GM18507 (cell line): ENCODE data around the gene ZNF668.

Source experiments
- DNase-seq: peaks from one replicate; pipeline ENCODE4 v3.0.0; 2011; ENCODE audit warnings: low read depth; ENCODE audit not compliant: insufficient read length; ENCODE audit errors: extremely low spot score
- FAIRE-seq: peaks from 2 replicates; lab custom pipeline; 2011; peaks lifted over from hg19 to GRCh38; lab: Jason Lieb, UNC

ZNF668 gene

GRCh38 chr16:31063843-31064611 lies 10.0 kb downstream of the ZNF668 start:
- no peak for FAIRE-seq
- no peak for DNase-seq

GRCh38 chr16:31063495-31063842 lies 10.6 kb downstream of the ZNF668 start:
- DNase-seq (no peak), FAIRE-seq (no peak)

GRCh38 chr16:31061813-31062440 lies 12.1 kb downstream of the ZNF668 start:
- FAIRE-seq: no peak
- DNase-seq: no peak

- DNase-seq (no peak), FAIRE-seq (no peak)
Observed at GRCh38 chr16:31061126-31061812, 12.8 kb downstream of the ZNF668 start.

GRCh38 chr16:31055613-31056012 lies 18.4 kb downstream of the ZNF668 start:
- no peak for DNase-seq
- no peak for FAIRE-seq

- no peak for DNase-seq
- FAIRE-seq: no peak
Observed at GRCh38 chr16:31052114-31052513, 21.9 kb downstream of the ZNF668 start.

GRCh38 chr16:31050280-31051030 lies 23.6 kb downstream of the ZNF668 start:
- FAIRE-seq: no peak
- no peak for DNase-seq

GRCh38 chr16:31043898-31044481 lies 30.1 kb downstream of the ZNF668 start:
- FAIRE-seq (no peak), DNase-seq (no peak)

GRCh38 chr16:31043352-31043751 lies 30.7 kb downstream of the ZNF668 start:
- DNase-seq (no peak), FAIRE-seq (no peak)

- DNase-seq (no peak), FAIRE-seq (no peak)
Observed at GRCh38 chr16:31042866-31043265, 31.2 kb downstream of the ZNF668 start.

GRCh38 chr16:31038993-31039392 lies 35.0 kb downstream of the ZNF668 start:
- DNase-seq (no peak), FAIRE-seq (no peak)

- no peak for DNase-seq
- FAIRE-seq: no peak
Observed at GRCh38 chr16:31036691-31037090, 37.3 kb downstream of the ZNF668 start.

GRCh38 chr16:31033709-31034492 lies 40.1 kb downstream of the ZNF668 start:
- peak; percentile 81 for FAIRE-seq

GRCh38 chr16:31032736-31033708 lies 41.0 kb downstream of the ZNF668 start, which contains the start of gene STX4:
STX4 (plus strand) TSS chr16:31033558; CDS start chr16:31033806, 248 bp downstream.
- DNase-seq (peak; percentile 86), FAIRE-seq (peak; percentile 97)

More at GRCh38 chr16:31033709-31034492, 40.1 kb downstream of the ZNF668 start:
- DNase-seq: peak; percentile 91

- FAIRE-seq: no peak
- no peak for DNase-seq
Observed at GRCh38 chr16:31031276-31031675, 42.8 kb downstream of the ZNF668 start.

GRCh38 chr16:31029272-31029671 lies 44.8 kb downstream of the ZNF668 start:
- FAIRE-seq (no peak), DNase-seq (no peak)

GRCh38 chr16:31025339-31025738 lies 48.7 kb downstream of the ZNF668 start:
- DNase-seq: no peak

More at GRCh38 chr16:31025339-31025738, 48.7 kb downstream of the ZNF668 start:
- no peak for FAIRE-seq
